RCC 7860 (cell line): Measurements from ENCODE around the gene CNKSR1.

Source experiments
- DNase-seq: peaks from one replicate; pipeline ENCODE4 v3.0.0-alpha.2; 2015; ENCODE audit warnings: low spot score
- FAIRE-seq: peaks from 2 replicates; lab custom pipeline; 2012; peaks lifted over from hg19 to GRCh38; lab: Jason Lieb, UNC

Gene CNKSR1

GRCh38 chr1:26184086-26184485 lies 6.8 kb downstream of the CNKSR1 start:
- DNase-seq (no peak), FAIRE-seq (no peak)

GRCh38 chr1:26184883-26185282 lies 7.6 kb downstream of the CNKSR1 start:
- DNase-seq: no peak
- no peak for FAIRE-seq

GRCh38 chr1:26187882-26188281 lies 10.6 kb downstream of the CNKSR1 start:
- DNase-seq: no peak
- FAIRE-seq: no peak

- FAIRE-seq: no peak
- no peak for DNase-seq
Measured at GRCh38 chr1:26188477-26188876, 11.2 kb downstream of the CNKSR1 start.

- FAIRE-seq: no peak
Measured at GRCh38 chr1:26189331-26189730, 12.0 kb downstream of the CNKSR1 start.

GRCh38 chr1:26189751-26190275 lies 12.5 kb downstream of the CNKSR1 start:
- FAIRE-seq (no peak), DNase-seq (no peak)

More at GRCh38 chr1:26189331-26189730, 12.0 kb downstream of the CNKSR1 start:
- no peak for DNase-seq

- DNase-seq (peak; percentile 64), FAIRE-seq (no peak)
Measured at GRCh38 chr1:26190373-26190987, 13.2 kb downstream of the CNKSR1 start, which contains the start of gene CATSPER4. TSS of gene CATSPER4 (plus strand) at chr1:26190602. CDS start at chr1:26190628, 26 bp downstream.

- FAIRE-seq: no peak
Measured at GRCh38 chr1:26191739-26192138, 14.4 kb downstream of the CNKSR1 start.

GRCh38 chr1:26195805-26196204 lies 18.5 kb downstream of the CNKSR1 start:
- no peak for DNase-seq
- no peak for FAIRE-seq

More at GRCh38 chr1:26191739-26192138, 14.4 kb downstream of the CNKSR1 start:
- no peak for DNase-seq

- FAIRE-seq (no peak), DNase-seq (no peak)
Measured at GRCh38 chr1:26197301-26197700, 20.0 kb downstream of the CNKSR1 start.

- FAIRE-seq (no peak), DNase-seq (no peak)
Measured at GRCh38 chr1:26197813-26198212, 20.5 kb downstream of the CNKSR1 start.

- DNase-seq: no peak
- no peak for FAIRE-seq
Measured at GRCh38 chr1:26200413-26200812, 23.1 kb downstream of the CNKSR1 start.

GRCh38 chr1:26203642-26204318 lies 26.5 kb downstream of the CNKSR1 start:
- FAIRE-seq (no peak), DNase-seq (no peak)

GRCh38 chr1:26210147-26210870 lies 33.0 kb downstream of the CNKSR1 start:
- FAIRE-seq (no peak), DNase-seq (peak; percentile 4)

- no peak for FAIRE-seq
- no peak for DNase-seq
Measured at GRCh38 chr1:26212726-26213125, 35.4 kb downstream of the CNKSR1 start.

GRCh38 chr1:26213335-26213905 lies 36.1 kb downstream of the CNKSR1 start:
- FAIRE-seq: no peak
- no peak for DNase-seq

GRCh38 chr1:26215246-26215645 lies 38.0 kb downstream of the CNKSR1 start:
- DNase-seq (no peak), FAIRE-seq (no peak)

GRCh38 chr1:26218906-26219494 lies 41.7 kb downstream of the CNKSR1 start:
- peak; percentile 95 for FAIRE-seq
- DNase-seq: peak; percentile 75

GRCh38 chr1:26220199-26220912 lies 43.1 kb downstream of the CNKSR1 start:
- FAIRE-seq: no peak

GRCh38 chr1:26221094-26221493 lies 43.8 kb downstream of the CNKSR1 start:
- no peak for FAIRE-seq
- no peak for DNase-seq

More at GRCh38 chr1:26220199-26220912, 43.1 kb downstream of the CNKSR1 start:
- DNase-seq: no peak
